Brain pericyte (primary cell): ENCODE measurements around the gene PXMP4.
A peak's percentile ranks its signal among the peaks of the same experiment; 100 is the strongest.
"Not testable (repeated sequence)": the region's sequence is repeated elsewhere in the genome, so short reads cannot be mapped to it uniquely, and the experiment has no call there.

Experiments used
- DNase-seq: peaks from one replicate; pipeline ENCODE4 v3.0.0-alpha.2; 2012; ENCODE audit warnings: low read depth, low spot score

Gene PXMP4, protein sequence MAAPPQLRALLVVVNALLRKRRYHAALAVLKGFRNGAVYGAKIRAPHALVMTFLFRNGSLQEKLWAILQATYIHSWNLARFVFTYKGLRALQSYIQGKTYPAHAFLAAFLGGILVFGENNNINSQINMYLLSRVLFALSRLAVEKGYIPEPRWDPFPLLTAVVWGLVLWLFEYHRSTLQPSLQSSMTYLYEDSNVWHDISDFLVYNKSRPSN

DNA sequence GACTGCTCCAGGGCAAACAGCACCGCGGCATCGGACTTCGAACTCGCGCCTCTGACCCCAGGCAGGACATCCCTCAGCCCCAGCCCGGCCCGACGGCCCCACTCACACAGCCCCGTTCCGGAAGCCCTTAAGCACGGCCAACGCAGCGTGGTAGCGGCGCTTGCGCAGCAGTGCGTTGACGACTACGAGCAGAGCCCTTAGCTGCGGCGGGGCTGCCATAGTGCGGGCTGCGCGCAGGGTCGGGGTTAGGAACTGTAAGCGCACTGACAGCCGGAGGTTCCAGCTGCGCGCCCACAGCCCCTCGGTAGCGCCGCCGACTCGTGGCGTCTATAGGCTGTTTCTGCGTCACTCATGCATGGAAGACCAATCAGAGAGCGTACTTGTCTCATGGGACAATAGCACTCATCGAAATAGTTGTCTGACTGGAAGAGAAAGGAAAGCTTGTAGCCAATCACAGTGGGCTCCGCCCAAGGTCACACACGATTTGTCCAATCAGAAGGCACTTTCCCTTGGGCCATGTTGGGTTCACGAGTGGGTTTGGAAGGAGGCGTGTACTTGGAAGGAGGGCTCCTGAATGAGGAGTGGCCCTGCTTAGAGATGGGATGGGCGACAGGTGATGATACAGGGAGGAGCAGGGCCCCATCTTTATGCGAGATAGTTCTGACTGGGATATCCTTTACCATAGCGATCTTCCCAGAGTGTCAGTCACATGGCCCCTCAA lies at the start of gene PXMP4:
TSS of gene PXMP4 (minus strand) at position 322 of the 721 bp plus-strand sequence. CDS start at position 219, 103 bp downstream.
- DNase-seq, result peak; percentile 93

DNA sequence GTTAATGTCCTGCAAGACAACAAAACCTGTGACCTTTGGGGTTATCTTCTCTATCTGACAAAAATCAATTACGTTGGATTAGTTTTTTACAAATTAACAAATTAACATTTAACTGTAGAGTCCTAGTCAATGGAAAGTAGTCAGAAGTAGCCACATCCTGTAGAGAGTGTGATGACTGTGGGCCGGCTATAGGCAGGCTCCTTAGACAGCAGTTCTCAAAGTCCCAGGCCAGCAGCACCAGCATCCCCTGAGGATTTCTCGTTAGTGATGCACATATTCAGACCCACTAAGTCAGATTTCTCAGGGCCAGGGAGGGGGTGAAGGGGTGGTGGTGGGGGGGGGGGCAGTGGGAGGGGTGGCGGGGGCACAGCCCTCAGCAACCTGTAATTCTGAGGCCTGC lies 48.9 kb upstream of the PXMP4 start:
- no peak for DNase-seq

DNA sequence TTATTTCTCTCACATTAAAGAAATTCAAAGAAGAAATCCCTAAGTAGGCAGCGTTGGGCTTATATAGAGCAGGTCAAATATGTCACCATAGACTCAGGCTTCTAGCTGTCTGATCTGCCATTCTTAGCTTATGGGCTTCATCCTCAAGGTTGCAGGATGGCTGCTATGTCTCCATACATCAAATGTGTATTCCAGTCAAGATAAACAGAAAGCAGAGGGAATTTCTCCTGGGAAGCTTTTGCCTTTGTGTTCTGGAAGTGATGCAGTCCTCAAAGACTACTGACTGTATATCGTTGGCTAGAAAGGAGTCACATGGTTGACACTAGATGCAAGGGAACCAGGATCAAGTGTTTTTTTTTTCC lies 47.6 kb upstream of the PXMP4 start:
- no peak for DNase-seq

GRCh38 chr20:33766686-33767085 lies 46.6 kb upstream of the PXMP4 start:
- DNase-seq, result no peak

- no peak for DNase-seq
Observed at GRCh38 chr20:33765592-33765991, 45.5 kb upstream of the PXMP4 start.

DNA sequence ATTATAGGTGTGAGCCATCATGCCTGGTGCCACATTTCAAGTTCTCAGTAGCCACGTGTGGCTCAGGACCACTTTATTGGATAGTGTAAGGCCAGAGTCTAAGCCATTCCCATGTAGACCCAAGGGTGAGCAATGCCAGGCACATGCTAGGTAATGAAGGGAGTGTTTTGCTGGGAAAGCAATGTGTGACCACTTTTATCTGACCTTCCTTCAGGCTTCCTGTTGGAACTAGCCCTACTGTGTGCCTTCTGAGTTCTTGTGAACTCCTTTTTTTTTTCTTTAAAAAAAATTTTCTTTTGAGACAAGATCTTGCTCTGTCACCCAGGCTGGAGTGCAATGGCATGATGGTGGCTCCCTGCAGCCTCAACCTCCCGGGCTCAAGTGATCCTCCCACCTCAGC lies 45.0 kb upstream of the PXMP4 start:
- DNase-seq, result no peak

DNA sequence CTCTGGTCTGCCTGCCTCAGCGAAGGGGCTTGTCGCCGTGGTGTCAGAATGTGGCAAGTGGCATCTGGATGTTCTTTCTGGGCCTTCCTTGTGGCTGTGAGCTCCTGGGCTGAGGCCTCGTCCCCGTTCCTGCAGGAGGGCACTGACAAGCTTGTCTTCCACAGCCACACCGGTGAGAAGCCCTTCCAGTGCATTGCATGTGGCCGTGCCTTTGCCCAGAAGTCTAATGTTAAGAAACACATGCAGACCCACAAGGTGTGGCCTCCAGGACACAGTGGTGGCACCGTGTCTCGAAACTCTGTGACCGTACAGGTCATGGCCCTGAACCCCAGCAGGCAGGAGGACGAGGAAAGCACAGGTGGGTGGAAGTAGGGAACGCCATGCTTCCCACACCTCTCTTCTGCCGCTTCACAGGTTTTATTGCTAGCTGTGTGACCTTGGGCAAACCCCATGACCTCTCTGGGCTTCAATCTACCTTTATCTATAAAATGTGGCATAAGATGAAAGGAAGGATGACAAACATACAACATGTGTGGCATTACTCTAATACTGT lies 41.7 kb upstream of the PXMP4 start:
- no peak for DNase-seq

DNA sequence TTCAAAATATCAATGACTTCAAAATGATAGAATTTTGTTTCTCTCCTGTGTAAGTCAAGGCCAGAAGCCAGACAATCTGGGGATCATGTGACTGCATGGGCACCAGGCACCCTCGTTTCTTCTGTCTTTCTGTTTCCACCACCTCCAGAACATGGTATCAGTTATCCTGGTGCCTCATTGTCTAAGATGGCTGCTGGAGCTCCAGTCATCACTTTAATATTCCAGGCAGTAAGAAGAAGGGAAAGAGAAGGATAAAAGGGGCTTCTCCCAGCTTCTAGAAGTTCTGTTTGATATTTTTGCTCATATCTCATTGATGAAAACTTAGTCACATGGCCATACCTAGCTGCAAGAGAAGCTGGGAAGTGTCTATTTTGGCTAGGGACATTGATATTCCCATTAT lies 37.3 kb upstream of the PXMP4 start:
- no peak for DNase-seq

GRCh38 chr20:33757046-33757445 lies 36.9 kb upstream of the PXMP4 start:
- DNase-seq, result no peak

GRCh38 chr20:33755936-33756490 lies 35.9 kb upstream of the PXMP4 start:
- not testable (repeated sequence) for DNase-seq

DNA sequence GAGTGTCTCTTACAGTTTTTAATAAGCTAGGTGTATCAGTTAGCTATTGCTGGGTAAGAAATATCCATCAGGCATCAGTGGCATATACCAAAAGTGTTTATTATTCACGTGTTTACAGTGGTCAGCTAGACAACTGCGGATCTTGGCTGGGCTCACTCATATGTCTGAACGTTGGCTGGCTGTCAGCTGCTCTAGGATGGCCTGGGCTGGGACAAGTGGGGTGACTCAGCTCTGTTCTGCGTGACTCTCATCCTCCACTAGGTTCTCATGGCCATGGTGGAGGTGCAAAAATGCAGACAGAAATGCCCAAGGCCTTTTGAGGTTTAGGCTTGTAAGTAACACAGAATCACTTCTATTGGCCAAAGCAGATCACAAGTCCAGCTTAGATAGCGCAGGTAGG lies 33.7 kb upstream of the PXMP4 start:
- DNase-seq, result no peak

DNA sequence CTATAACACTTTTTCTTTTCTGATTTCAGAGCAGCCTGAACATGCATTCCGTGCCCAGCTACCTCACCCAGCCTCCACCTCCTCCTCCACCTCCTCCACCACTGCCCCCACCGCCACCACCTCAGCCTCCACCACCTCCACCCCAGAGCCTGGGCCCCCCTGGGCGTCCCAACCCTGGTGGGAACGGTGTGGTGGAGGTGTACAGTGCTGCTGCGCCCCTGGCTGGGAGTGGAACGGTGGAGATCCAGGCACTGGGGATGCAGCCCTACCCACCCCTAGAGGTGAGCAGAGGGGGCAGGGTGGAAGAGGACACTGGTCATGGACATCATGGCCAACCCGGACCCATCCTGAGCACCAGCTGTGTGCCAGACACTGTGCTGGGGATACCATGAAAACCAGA lies 33.0 kb upstream of the PXMP4 start:
- DNase-seq, result no peak

DNA sequence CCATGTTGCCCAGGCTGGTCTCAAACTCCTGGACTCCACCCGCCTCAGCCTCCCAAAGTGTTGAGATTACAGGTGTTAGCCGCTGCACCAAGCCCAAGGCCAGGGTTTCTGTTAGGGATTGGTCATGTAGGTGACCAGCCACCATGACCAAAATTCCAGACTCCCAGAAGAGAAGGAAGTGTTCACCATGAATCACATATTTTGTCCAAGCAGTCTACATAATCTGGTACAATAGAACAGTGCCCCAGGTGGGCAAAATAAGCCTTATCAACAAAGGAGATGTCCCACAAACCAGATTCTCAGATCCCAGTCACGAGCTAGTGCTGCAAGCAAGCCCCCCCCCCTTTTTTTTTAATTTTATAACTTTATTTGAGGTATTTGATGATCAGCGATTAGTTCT lies 31.7 kb upstream of the PXMP4 start:
- no peak for DNase-seq

DNA sequence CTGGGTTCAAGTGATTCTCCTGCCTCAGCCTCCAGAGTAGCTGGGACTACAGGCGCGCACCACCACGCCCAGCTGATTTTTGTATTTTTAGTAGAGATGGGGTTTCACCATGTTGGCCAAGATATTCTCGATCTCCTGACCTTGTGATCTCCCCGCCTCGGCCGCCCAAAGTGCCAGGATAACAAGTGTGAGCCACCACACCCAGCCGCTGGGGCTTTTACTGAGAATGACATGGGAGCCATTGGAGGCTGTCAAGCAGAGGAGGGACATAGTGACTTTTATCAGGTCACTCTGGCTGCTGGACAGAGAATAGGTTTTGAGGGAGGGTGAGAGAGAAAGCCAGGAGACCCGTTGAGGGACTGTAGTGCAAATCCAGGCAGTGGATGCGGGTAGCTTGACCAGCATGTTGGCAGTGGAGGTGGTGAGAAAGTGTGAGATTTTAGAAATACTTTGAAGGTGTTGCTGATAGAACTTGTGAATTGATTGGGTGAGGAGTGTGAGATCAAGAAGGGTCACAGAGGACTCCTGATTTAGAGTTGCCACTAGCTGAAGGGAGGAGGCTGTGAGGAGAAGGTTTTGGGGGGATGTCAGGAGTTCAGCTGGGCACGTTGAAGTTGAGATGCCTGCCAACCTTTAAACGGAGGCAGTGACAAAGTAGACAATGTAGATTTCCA lies 26.4 kb upstream of the PXMP4 start:
- DNase-seq, result no peak

DNA sequence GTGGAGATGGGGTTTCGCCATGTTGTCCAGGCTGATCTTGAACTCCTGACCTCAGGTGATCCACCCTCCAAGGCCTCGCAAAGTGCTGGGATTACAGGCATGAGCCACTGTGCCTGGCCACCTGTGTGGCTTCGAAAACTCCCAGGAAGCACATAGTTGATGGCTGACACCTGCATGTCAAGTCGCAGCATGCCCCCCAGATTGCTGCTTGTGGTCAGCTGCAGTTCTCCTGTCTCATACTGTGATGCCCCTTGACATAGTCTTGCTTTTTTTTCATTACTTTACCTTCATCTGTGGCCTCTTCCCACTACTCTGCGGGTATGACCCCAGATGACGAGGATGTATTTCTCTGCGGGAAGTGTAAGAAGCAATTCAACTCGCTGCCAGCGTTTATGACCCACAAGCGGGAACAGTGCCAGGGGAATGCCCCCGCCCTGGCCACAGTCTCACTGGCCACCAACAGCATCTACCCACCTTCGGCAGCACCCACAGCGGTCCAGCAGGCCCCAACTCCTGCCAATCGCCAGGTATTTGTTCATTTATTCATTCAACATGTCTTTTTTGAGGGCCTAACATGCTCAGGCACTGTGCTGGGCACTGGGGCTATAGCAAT lies 24.8 kb upstream of the PXMP4 start:
- DNase-seq, result no peak

DNA sequence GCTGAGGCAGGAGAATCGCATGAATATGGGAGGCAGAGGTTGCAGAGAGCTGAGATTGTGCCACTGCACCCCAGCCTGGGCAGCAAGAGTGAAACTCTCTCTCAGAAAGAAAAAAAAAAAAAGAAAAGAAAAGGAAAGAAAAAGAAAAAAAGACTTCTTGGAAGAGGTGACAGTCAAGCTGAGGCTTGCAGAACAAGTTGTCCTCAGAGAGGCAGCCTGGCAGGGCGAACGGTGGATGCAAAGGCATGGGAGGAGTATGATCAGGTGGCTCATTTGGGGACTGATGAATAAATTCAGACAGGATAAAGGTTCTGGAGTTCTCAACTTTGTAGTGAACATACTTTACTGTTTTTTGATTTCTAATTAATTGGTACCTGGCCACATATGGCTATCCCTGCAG lies 24.1 kb upstream of the PXMP4 start:
- no peak for DNase-seq

GRCh38 chr20:33740189-33740588 lies 20.1 kb upstream of the PXMP4 start:
- no peak for DNase-seq

DNA sequence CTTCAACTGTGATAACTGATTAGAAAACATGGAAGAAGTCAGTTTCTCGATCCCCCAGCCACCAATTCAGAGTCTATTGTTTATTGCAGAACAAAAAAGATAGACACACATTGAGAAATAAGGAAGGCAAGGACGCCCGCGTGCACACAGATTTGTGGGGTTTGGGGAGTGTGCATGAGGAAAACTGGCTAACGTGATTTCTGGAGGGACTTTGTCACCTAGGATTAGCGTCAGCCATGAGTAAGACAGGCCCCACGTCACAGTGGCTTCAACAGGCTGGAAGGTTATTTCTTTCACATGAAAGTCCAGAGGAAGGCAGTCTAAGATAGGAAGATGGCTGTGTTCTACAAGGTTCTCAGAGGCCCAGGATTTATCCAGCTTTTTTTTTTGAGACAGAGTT lies 19.4 kb upstream of the PXMP4 start:
- no peak for DNase-seq

DNA sequence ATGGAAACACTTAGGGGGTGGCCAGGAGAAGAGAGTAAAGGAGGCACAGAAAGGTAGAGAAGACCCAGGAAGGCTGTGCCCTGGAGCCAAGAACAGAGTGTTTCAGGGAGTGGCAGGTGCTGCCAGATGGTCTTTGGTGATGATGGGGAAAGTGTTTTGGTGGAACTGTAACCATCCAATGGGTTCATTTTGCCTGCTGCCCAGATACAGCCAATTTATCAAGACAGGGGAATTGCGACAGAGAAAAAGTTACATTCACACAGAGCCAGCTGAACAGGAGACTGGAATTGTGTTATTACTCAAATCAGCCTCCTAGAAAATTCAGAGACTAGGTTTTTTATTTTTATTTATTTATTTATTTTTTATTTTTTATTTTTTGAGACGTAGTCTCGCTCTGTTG lies 16.9 kb upstream of the PXMP4 start:
- DNase-seq, result no peak

DNA sequence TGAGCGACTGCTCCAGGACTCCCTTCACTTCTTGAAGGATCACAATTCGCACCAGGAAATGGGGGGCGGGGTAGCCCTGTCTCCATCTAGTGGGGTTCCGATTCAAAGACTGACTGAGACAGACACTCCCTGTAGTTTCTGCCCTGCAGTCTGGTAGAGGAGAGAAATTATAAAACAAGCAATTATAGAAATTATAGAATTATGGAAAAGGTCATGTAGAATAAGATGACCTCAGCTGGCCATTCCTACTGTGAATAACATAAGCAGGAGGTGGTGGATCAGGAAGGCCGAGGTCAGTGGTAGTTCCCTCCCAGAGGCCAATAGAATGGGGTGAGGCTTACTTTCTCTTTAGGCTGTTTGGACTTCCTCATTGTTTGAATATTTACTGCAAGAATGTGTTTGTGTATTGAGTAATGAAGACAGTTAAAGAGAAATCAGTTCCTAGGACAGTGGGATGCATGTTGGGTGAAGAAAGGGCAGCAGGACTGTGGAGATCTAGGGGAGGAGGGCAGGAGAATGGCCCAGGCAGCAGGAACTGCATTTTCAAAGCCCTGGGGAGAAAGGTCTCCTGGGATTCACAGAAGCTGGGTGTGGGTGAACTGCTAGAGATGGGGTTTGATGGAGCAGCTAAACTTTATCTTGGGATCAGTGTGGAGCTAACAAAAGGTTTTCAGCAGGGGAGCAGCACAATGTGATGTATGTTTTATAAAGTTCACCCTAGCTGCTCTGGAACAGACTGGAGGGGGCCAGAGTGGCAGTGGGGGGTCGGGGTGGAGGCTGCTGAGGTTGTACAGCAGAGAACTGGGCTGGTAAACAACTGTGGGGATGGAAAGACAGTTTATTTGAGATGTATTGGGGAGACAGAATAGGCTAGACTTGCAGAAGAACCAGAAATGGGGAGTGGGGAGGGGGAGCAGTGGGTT lies 13.8 kb upstream of the PXMP4 start:
- DNase-seq, result peak; percentile 30
